Fibroblast of mammary gland (primary cell): ENCODE measurements around the gene FAM118B.

ENCODE experiments used
- DNase-seq: peaks from one replicate; pipeline ENCODE4 v3.0.0-alpha.2; 2010; ENCODE audit warnings: low read depth
- H3K4me3 ChIP-seq: 2 replicates; pipeline ENCODE4 v1.5.1; 2011; ENCODE audit warnings: low read depth, mild to moderate bottlenecking, low read length, moderate library complexity; ENCODE audit not compliant: control insufficient read depth
- CTCF ChIP-seq: conservative IDR thresholded peaks from 2 replicates; pipeline ENCODE4 v1.5.1; 2011; ENCODE audit warnings: low read depth, low read length, inconsistent platforms; ENCODE audit not compliant: control insufficient read depth, insufficient read depth

The FAM118B gene

GRCh38 chr11:126290887-126291286 lies 79.3 kb downstream of the FAM118B start:
- DNase-seq: no peak
- H3K4me3 ChIP-seq: no peak overlapping the region
- no peak for TF ChIP-seq CTCF

- no peak for TF ChIP-seq CTCF
- DNase-seq: no peak
Observed at GRCh38 chr11:126293726-126294125, 82.1 kb downstream of the FAM118B start.

GRCh38 chr11:126297004-126297403 lies 85.4 kb downstream of the FAM118B start:
- TF ChIP-seq CTCF: no peak
- no peak for DNase-seq
- no peak overlapping the region for H3K4me3 ChIP-seq

More at GRCh38 chr11:126293726-126294125, 82.1 kb downstream of the FAM118B start:
- H3K4me3 ChIP-seq: no peak overlapping the region

GRCh38 chr11:126303623-126304456 lies 92.3 kb downstream of the FAM118B start, which contains the start of gene DCPS:
Gene DCPS, plus strand, starts transcription at chr11:126304060. Its CDS starts 21 bp downstream, at chr11:126304081.
- H3K4me3 ChIP-seq: peak within 1 kb of the TSS; percentile 87
- TF ChIP-seq CTCF: no peak
- DNase-seq: peak; percentile 85

GRCh38 chr11:126304457-126305075 lies 93.0 kb downstream of the FAM118B start:
- no peak for TF ChIP-seq CTCF
- DNase-seq: no peak
- H3K4me3 ChIP-seq: peak overlapping the region; percentile 87

- no peak overlapping the region for H3K4me3 ChIP-seq
- TF ChIP-seq CTCF: no peak
- no peak for DNase-seq
Observed at GRCh38 chr11:126305699-126306098, 94.1 kb downstream of the FAM118B start.
